GM18867 (cell line): ENCODE results near the gene HECW1.
"Not testable (repeated sequence)": the region's sequence is repeated elsewhere in the genome, so short reads cannot be mapped to it uniquely, and the experiment has no call there.

Source experiments
- ATAC-seq: cut with Tn5 transposase; IDR thresholded peaks from one replicate; pipeline ENCODE4 v1.9.1; 2021; ENCODE audit warnings: mild to moderate bottlenecking, moderate library complexity; ENCODE audit not compliant: unreplicated experiment

HECW1 gene

DNA sequence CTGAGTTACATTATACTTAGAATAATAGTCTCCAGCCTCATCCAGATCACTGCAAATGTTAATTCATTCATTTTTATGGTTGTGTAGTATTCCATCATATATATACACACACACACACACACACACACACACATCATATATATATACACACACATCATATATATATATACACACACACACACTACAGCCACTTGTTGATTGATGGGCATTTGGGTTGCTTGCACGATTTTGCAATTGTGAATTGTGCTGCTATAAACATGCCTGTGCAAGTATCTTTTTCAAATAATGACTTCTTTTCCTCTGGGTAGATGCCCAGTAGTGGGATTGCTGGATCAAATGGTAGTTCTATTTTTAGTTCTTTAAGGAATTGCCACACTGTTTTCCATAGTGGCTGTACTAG lies 233.2 kb downstream of the HECW1 start:
- ATAC-seq: not testable (repeated sequence)

DNA sequence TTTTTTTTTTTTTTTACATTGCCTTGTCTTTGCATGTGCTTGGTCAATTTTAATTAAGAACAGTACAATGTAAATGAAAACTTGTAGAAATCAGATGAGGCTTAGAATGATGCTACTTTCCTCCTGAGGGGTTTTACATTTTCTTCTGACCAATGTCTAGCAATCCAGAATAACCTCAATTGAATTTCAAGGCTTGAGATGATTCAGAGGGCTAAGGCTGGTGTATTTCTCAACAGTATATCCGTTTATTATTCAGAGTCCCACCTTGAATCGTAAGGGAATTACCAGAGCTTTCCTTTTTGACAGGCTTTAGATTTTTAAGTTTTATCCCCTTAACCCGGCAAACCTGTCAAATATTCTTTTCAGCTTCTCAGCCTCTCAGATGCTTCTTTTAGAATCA lies 239.2 kb downstream of the HECW1 start:
- ATAC-seq: no peak

DNA sequence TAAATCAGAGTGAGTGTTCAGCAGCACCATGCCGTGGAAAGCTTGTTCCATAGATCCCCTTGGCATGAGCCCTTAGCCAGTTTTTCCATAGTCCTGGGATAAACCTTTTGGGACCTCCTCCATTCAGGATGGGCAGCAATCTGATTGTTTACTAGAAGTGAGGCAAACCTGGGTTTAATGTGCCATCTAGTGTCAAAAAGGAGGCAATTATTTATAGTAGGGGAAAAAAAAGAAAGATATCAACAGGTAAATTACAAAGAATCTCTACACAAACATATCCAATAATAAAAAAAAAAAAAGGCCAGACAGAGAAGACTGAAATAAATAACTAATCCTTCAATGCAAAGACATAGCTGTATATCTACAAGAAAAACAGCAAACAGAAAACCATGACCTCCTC lies 241.5 kb downstream of the HECW1 start:
- ATAC-seq: no peak

GRCh38 chr7:43362652-43363034 lies 250.2 kb downstream of the HECW1 start:
- ATAC-seq: no peak

GRCh38 chr7:43363035-43363791 lies 250.8 kb downstream of the HECW1 start:
- ATAC-seq: no peak

- no peak for ATAC-seq
Observed at GRCh38 chr7:43364391-43364790, 251.9 kb downstream of the HECW1 start.

- ATAC-seq: no peak
Observed at GRCh38 chr7:43372676-43373355, 260.4 kb downstream of the HECW1 start.

- no peak for ATAC-seq
Observed at GRCh38 chr7:43377196-43377960, 264.9 kb downstream of the HECW1 start.

DNA sequence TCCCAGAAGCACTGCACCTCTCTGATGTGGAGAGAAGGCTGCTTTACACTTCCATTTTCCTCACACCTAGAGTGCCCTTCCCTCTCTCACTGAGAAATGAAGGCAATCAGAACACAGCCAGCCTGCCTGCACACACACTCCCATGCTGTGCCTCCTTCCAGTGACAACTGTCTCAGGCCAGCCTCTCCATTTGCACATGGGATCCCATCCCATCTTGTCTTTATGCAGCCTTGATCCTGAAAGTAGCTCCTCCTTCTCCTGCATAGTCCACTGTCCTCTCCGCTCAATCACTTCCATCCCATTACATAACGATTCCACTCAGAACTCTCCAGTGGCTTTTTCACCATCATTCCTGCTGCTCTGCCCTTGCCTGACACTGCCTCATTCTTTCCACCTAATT lies 266.8 kb downstream of the HECW1 start:
- no peak for ATAC-seq

DNA sequence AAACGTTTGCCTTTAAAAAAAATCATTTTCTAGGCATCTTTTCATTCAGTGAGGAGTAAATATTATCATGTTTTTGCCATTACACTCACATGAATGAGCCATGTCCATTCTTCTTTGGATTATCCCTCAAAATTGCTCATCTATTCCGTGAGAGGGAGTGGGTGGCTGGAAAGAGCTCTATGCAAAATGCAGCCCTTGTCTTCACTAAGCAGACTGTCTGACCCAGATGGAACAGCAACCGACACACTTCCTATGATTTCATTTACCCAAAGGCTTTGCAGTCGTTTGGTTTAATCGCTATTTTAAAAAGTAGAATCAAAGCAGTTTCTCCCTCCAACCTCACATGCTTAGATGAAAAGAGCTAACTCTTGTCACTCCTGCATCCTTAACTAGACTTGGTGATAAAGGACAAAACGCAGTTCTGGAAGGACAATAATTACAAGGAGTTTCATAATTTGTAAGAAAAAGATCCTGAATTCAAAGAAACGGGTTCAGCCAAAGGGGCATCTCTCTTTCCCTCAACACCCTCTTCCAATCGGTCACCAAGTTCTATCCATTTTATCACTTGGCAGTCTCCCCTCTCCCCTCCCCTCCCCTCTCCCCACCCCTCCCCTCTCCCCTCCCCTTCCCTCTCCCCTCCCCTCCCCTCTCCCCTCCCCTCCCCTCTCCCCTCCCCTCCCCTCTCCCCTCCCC lies 272.3 kb downstream of the HECW1 start:
- no peak for ATAC-seq

DNA sequence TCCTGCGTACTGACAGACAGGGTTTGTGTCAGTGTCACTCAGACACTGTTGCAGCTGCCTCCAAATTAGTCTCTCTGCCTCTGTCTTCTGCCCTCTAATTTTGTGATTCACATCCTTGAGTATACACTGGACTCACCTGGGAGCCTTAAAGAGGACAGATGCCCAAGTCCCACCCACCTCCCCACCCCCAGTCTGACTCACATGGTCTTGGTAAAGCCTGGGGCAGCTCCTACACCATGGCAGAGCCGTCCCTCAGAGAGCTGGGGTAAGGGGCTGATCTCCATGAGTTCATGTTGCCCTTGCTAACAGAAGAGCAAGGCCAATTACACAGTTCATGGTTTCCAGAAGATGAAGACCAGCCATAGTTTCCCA lies 272.8 kb downstream of the HECW1 start:
- ATAC-seq: no peak

DNA sequence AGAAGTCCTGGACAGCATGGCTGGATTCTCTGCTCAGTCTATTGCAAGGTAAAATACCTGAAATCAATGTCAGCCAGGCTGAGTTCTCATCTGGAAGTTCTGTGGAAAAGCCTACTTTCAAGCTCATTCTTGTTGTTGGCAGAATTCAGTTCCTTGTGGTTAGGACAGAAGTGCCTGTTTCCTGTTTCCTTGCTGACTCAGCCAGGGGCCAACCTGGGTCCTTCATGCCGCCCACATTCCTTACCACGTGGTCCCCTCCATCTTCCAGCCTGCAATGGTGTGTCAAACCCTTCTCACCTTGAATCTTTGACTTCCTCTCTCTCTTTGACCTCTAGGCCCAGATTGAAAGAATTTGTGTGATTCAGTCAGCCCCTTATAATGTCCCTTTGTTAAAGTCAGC lies 273.4 kb downstream of the HECW1 start:
- ATAC-seq: no peak

DNA sequence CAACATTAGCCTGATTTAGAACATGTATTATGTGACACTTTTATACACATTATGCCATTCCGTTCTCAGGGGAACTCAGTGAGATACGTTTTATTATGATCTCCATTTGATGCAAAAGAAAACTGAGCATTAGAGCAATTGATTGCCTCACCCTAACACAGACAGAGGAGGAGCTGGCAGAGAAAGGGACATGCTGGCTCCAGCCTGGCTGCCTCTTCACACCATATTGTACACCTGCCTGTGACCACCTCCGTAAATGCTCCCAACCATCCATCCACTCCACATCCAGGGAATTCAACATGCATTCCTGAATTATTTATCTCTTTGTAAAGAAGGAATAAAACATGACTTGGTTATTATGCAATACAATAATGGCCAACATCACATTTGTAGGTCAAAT lies 275.5 kb downstream of the HECW1 start:
- no peak for ATAC-seq

GRCh38 chr7:43390576-43390975 lies 278.1 kb downstream of the HECW1 start:
- no peak for ATAC-seq

DNA sequence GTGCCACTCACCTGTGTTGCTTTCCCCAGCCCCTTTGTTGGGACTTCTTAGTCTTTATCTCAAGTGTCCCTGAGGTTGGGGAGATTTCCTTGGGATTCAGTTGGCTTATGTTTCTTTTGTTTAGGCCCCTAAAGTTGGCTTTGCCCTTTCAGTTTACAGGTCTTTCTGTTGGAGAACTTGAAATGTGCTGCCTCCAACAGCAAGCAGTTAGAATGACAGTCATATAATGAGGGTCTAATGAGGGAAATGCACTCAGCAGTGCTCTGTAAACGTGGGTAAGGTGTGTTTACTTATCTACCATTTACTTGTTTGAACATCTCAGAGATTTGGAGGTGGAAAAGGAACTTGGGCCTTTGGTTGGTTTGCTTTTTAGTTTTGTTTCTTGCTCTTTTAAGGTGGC lies 279.1 kb downstream of the HECW1 start:
- ATAC-seq: no peak

DNA sequence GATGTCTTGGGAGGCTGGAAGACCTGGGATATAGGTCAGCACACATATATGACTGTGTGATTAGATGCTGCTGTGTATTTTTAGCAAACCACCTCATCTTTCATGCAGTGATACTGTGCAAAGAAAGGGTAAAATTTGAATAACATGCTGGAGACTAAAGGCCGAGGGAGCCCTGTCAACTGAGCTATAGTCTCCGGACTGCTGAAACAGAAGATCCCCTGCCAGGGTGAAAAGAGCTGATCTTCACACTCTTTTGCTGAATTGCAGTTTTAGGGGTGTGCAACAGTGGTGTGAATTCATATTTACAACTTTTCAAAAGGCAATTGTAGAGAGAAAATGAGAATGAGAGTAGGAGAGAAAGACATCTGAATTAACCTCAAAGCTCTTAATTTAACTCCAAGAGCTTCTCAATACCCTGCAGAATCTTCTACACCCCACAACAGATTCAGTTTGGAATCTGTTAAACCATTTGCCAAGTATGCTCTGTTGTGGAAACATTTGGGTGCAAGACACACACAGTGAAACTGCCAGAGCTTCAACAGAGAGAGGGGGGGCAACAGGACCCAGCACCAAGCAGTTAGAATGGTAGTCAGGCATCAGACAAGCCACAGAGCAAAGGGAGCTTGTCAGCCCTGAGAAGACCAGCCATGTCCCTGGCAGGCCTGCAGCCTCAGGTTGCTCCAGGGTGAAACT lies 280.3 kb downstream of the HECW1 start:
- ATAC-seq: peak; percentile 61

DNA sequence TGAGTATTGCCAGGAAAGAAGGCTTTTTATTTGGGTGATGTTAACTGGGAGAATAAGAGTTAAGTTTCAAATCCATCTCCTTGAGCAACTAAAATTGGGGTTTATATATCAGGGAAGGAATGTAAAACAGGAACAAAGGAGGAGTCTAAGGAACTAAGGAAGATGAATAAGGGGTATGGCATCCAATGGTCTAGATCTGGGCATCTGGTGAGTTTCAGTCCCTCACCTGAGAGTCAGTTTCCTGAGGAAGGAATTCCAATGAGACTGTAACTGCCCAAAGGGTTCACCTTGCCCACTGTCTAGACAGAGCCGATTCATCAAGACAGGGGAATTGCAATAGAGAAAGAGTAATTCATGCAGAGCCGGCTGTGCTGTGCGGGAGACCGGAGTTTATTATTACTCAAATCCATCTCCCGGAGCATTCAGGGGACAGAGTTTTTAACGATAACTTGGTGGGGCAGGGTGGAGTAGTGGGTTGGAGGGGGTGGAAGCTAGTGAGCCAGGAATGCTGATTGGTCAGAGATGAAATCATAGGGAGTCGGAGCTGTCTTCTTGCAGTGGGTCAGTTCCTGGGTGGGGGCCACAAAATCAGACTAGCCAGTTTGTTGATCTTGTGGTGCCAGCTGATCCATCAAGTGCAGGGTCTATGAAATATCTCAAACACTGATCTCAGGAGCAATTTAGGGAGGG lies 282.1 kb downstream of the HECW1 start:
- ATAC-seq: no peak

- ATAC-seq: no peak
Observed at GRCh38 chr7:43395351-43395750, 282.9 kb downstream of the HECW1 start.

DNA sequence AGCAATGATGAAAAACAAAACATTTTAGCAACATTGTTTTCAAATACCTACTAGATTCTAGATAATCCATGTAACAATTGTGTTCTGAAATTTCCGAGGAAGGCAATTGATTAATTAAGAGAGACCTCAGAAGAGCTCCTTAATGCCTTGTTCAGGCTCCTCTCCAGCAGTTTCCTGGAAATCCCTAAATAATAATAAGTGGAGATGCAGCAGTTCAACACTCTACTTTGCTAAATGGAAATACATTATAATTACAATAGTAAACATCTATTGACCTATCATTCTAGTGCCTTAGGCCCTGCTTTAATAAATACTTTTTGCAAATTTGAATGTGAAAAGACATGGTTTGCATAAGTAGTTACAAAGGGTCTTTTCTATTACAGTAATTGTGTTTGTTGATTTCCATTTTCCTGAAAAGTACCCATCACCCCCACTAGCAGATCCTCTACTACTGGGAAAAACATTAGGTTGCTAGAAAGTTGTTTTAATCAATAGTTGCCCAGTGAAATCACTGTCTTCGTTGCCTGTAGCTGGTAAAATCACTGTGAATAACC lies 283.8 kb downstream of the HECW1 start:
- no peak for ATAC-seq

- ATAC-seq: no peak
Observed at GRCh38 chr7:43398831-43399230, 286.4 kb downstream of the HECW1 start.
